Hepatocyte (in vitro differentiated cells): ENCODE measurements around the gene AGAP1. TPM values are rescaled to one million over a fixed set of nuclear protein-coding genes. Genes with fewer than 3 reads are reported as not detected.
A peak's percentile ranks its signal among the peaks of the same experiment; 100 is the strongest.

Experiments
- DNase-seq: peaks from one replicate; pipeline ENCODE4 v3.0.0-alpha.2; 2016; ENCODE audit warnings: low spot score
- H2AFZ ChIP-seq: fragments of 200-600 bp; sonication (generic); 2 replicates; pipeline ENCODE4 v1.6.0; 2016; ENCODE audit warnings: antibody characterized with exemption, mild to moderate bottlenecking
- H3K27ac ChIP-seq: fragments of 200-600 bp; sonication (generic); 2 replicates; pipeline ENCODE4 v1.5.1; 2016; ENCODE audit warnings: mild to moderate bottlenecking
- H3K27me3 ChIP-seq: fragments of 200-600 bp; sonication (generic); 2 replicates; pipeline ENCODE4 v1.6.1; 2016
- H3K36me3 ChIP-seq: fragments of 200-600 bp; sonication (generic); replicated peaks from 2 replicates; pipeline ENCODE4 v1.5.1; 2016; ENCODE audit warnings: low read depth; ENCODE audit not compliant: insufficient read depth
- H3K4me1 ChIP-seq: fragments of 200-600 bp; sonication (generic); 2 replicates; pipeline ENCODE4 v1.5.1; 2016; ENCODE audit warnings: mild to moderate bottlenecking, moderate library complexity; ENCODE audit not compliant: insufficient read depth
- H3K4me2 ChIP-seq: fragments of 200-600 bp; sonication (generic); 2 replicates; pipeline ENCODE4 v1.6.0; 2016
- H3K4me3 ChIP-seq: fragments of 200-600 bp; sonication (generic); 2 replicates; pipeline ENCODE4 v1.5.1; 2016; ENCODE audit warnings: mild to moderate bottlenecking
- H3K79me2 ChIP-seq: fragments of 200-600 bp; sonication (generic); 2 replicates; pipeline ENCODE4 v1.6.0; 2017; ENCODE audit warnings: mild to moderate bottlenecking
- H3K9me2 ChIP-seq: fragments of 200-600 bp; sonication (generic); replicated peaks from 2 replicates; pipeline ENCODE4 v1.6.0; 2017; ENCODE audit warnings: mild to moderate bottlenecking; ENCODE audit not compliant: insufficient read depth
- H3K9me3 ChIP-seq: fragments of 200-600 bp; sonication (generic); 2 replicates; pipeline ENCODE4 v1.5.1; 2016; ENCODE audit warnings: low read depth, mild to moderate bottlenecking
- H4K20me1 ChIP-seq: fragments of 200-600 bp; sonication (generic); 2 replicates; pipeline ENCODE4 v1.6.0; 2016; ENCODE audit warnings: mild to moderate bottlenecking; ENCODE audit not compliant: insufficient read depth, poor library complexity, severe bottlenecking
- CTCF ChIP-seq: fragments of 200-600 bp; sonication (generic); IDR thresholded peaks from 2 replicates; pipeline ENCODE4 v1.5.1; 2016; ENCODE audit warnings: antibody characterized with exemption, mild to moderate bottlenecking; ENCODE audit not compliant: poor library complexity
- EZH2 ChIP-seq: fragments of 200-600 bp; sonication (generic); IDR thresholded peaks from 2 replicates; pipeline ENCODE4 v1.6.1; 2016; ENCODE audit warnings: antibody characterized with exemption, mild to moderate bottlenecking, borderline replicate concordance
- EZH2phosphoT487 ChIP-seq: fragments of 200-600 bp; sonication (generic); IDR thresholded peaks from one replicate; pipeline ENCODE4 v1.6.1; 2018; ENCODE audit warnings: antibody characterized with exemption, mild to moderate bottlenecking, low read depth, moderate library complexity; ENCODE audit not compliant: unreplicated experiment, severe bottlenecking
- WGBS: methylation state at CpG from one replicate; pipeline ENCODE4 v1.1.6; 2016; ENCODE audit warnings: low lambda C conversion rate; ENCODE audit errors: missing lambda C conversion rate; 5-methylcytosine and 5-hydroxymethylcytosine counted together
- polyA plus RNA-seq: library from polyadenylated mRNA; unstranded; fragments of >200 nt; fragmentation: Nextera tagmentation; extraction: Ambion mirVana; gene quantifications from 2 replicates; pipeline ENCODE4 v1.2.1, GENCODE V29; 2016
- total RNA-seq: library from RNA; depleted of rRNA; stranded (reverse); fragments of >200 nt; gene quantifications from 2 replicates; pipeline ENCODE4 v1.2.3, GENCODE V29; 2014

Gene AGAP1
- total and polyA plus RNA-seq, 2 experiments from 2014 or later: 12.1 to 20.0 TPM

- H3K4me2 ChIP-seq: peak overlapping the region; percentile 96
- H3K4me3 ChIP-seq: peak overlapping the region; percentile 96
- H3K27me3 ChIP-seq: no peaks in the 10 kb centered on the region
- no peaks in the 10 kb centered on the region for H3K9me3 ChIP-seq
- H3K9me2 ChIP-seq: no peaks in the 10 kb centered on the region
- peaks cover 52% of the 10 kb centered on the region for H4K20me1 ChIP-seq
- H2AFZ ChIP-seq: peak overlapping the region; percentile 29
- peaks cover 21% of the 10 kb centered on the region for H3K4me1 ChIP-seq
- no peaks in the 10 kb centered on the region for H3K36me3 ChIP-seq
- H3K27ac ChIP-seq: no peak overlapping the region
- peaks cover 60% of the 10 kb centered on the region for H3K79me2 ChIP-seq
- DNase-seq: no peak
- WGBS: 44% methylated on average over 18 of the region's 18 CpGs
- no peak for TF ChIP-seq EZH2
- TF ChIP-seq CTCF: peak; percentile 3
- no peak for TF ChIP-seq EZH2phosphoT487
These were observed 1.8 kb downstream of the AGAP1 start for GRCh38 chr2:235495373-235496238.

GRCh38 chr2:235496239-235496621, 2.4 kb downstream of the AGAP1 start:
- H4K20me1 ChIP-seq: peaks cover 58% of the 10 kb centered on the region
- no peaks in the 10 kb centered on the region for H3K27me3 ChIP-seq
- no peaks in the 10 kb centered on the region for H3K9me2 ChIP-seq
- H3K9me3 ChIP-seq: no peaks in the 10 kb centered on the region
- no peak for TF ChIP-seq EZH2
- TF ChIP-seq CTCF: no peak
- TF ChIP-seq EZH2phosphoT487: no peak
- peak overlapping the region; percentile 96 for H3K4me2 ChIP-seq
- H3K4me3 ChIP-seq: no peak overlapping the region
- H3K4me1 ChIP-seq: peaks cover 26% of the 10 kb centered on the region
- DNase-seq: no peak
- H3K79me2 ChIP-seq: peaks cover 66% of the 10 kb centered on the region
- no peak overlapping the region for H3K27ac ChIP-seq
- H2AFZ ChIP-seq: no peak overlapping the region
- no peaks in the 10 kb centered on the region for H3K36me3 ChIP-seq
- 85% methylated on average over 8 of the region's 8 CpGs for WGBS

GRCh38 chr2:235497096-235497495, 3.3 kb downstream of the AGAP1 start:
- no peaks in the 10 kb centered on the region for H3K9me2 ChIP-seq
- no peaks in the 10 kb centered on the region for H3K9me3 ChIP-seq
- WGBS: 81% methylated on average over 3 of the region's 3 CpGs
- H3K27ac ChIP-seq: no peak overlapping the region
- H3K4me2 ChIP-seq: no peak overlapping the region
- H3K4me3 ChIP-seq: no peak overlapping the region
- H4K20me1 ChIP-seq: peaks cover 67% of the 10 kb centered on the region
- H3K79me2 ChIP-seq: peaks cover 74% of the 10 kb centered on the region
- no peak overlapping the region for H2AFZ ChIP-seq
- no peak for TF ChIP-seq EZH2
- TF ChIP-seq EZH2phosphoT487: no peak
- TF ChIP-seq CTCF: no peak
- peaks cover 33% of the 10 kb centered on the region for H3K4me1 ChIP-seq
- no peaks in the 10 kb centered on the region for H3K27me3 ChIP-seq
- no peaks in the 10 kb centered on the region for H3K36me3 ChIP-seq
- no peak for DNase-seq
